GM10266 (cell line): Measurements from ENCODE around the gene LHX3.

Source experiments
- DNase-seq: peaks from one replicate; pipeline ENCODE4 v3.0.0; 2012; ENCODE audit errors: extremely low spot score
- TF ChIP-seq, protein P1 (sequence below): IDR thresholded peaks from 2 replicates; pipeline ENCODE4 v1.5.1; 2012; ENCODE audit warnings: mild to moderate bottlenecking, low read depth; ENCODE audit not compliant: control insufficient read depth, insufficient read depth; ENCODE audit errors: missing control alignments

LHX3 gene

DNA sequence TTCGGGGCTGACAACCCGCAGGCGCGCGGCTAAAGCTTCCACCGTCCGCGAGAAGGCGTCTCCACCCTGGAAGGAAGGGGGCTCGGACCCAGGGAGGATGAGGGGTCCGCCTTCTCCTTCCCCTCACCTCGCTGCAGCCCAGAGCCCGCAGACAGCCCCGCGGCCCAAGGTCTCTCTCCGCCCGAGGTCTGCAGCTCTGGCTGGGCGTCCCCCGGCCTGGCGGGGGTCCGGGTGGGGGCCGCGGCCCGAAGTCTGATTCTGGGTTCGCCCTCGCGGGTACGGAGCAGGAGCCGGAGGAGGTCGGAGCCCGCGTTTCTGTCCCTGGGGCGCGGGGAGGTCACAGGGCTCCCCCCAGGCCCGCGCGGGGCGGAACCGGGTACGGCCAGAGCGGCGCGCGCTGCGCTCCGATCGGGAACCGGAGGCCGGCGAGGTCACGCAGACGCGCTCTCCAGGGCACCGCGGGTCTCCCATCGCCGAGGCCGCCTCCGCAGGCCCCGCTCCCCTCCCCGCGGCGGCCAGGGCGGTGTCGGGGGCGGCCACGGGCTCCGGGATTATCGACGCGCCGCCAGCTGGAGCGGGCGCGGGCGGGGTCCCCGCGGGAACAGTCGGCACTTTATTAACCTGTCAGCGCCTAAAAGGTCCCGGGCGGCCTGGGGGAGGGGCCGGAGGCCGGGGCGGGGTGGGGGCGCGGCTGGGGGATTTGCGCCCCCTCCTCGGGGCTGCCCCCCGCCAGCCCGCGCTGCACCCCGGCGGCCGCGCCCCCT, 11.6 kb downstream of the LHX3 start:
- no peak for DNase-seq
- TF ChIP-seq, protein P1, sequence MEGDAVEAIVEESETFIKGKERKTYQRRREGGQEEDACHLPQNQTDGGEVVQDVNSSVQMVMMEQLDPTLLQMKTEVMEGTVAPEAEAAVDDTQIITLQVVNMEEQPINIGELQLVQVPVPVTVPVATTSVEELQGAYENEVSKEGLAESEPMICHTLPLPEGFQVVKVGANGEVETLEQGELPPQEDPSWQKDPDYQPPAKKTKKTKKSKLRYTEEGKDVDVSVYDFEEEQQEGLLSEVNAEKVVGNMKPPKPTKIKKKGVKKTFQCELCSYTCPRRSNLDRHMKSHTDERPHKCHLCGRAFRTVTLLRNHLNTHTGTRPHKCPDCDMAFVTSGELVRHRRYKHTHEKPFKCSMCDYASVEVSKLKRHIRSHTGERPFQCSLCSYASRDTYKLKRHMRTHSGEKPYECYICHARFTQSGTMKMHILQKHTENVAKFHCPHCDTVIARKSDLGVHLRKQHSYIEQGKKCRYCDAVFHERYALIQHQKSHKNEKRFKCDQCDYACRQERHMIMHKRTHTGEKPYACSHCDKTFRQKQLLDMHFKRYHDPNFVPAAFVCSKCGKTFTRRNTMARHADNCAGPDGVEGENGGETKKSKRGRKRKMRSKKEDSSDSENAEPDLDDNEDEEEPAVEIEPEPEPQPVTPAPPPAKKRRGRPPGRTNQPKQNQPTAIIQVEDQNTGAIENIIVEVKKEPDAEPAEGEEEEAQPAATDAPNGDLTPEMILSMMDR, result no peak

- no peak for DNase-seq
- TF ChIP-seq, protein P1, result no peak
These were observed 12.4 kb downstream of the LHX3 start for GRCh38 chr9:136192289-136193126.

GRCh38 chr9:136191960-136192286, 13.0 kb downstream of the LHX3 start:
- no peak for DNase-seq
- TF ChIP-seq, protein P1, result no peak

DNA sequence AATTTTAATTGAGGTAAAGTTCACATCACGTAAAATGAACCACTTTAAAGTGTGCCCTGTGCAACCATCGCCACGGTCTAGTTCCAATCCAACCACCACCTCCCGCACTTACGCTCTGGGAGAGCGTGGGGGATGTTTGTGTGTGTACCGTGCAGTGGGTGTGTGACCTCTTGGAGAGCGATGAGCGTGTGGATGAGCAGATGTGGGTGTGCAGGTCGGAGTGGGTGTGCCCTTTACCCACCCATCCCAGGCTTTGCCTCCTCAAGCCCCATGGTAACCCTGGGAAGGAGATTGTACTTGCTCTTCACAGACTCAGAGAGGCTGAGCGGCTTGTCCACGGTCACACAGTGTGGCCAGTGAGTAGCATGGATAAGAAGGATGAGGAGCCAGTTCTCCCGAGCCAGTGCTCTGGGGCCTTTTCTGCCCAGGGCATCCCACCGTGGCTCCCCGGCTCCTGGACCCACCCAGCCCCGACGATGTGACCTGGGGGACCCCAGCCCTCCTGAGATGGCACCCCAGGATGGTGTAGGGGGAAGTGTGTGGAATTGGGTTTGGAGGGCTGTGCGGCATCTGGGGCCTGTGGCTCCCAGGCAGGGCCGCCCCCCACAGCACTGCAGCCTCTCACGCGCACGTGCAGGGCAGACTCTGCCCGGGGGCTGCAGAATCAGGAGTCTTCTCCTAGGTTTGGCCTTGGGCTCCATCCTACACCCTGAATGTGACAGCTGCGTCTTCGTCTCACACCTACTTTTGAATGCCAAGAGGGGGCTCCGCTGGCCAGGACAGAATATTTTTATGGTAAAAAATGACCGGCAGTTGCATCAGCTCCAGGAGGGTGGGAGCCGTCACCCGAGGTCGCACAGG, 13.6 kb downstream of the LHX3 start:
- TF ChIP-seq, protein P1, result no peak
- DNase-seq, result no peak

DNA sequence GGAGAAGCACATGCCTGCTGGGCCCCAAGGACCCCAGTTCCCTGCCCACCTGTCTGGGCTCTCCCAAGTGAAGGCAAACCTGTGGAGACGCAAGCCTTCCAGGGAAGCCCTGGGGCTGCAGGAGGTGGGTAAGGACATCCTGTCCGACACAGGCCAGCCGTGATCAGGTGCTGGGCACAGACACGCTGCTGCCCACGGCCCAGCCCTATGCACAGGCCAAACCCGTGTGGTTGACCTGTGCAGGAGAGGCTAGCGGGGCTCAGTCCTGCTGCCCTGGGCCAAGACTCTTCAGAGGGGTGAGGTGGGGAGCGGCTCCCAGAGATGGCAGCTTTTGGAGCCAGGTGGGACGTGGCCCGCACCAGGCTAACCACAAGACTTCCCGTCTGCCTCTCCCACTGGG, 14.3 kb downstream of the LHX3 start:
- TF ChIP-seq, protein P1, result no peak
- DNase-seq, result no peak

DNA sequence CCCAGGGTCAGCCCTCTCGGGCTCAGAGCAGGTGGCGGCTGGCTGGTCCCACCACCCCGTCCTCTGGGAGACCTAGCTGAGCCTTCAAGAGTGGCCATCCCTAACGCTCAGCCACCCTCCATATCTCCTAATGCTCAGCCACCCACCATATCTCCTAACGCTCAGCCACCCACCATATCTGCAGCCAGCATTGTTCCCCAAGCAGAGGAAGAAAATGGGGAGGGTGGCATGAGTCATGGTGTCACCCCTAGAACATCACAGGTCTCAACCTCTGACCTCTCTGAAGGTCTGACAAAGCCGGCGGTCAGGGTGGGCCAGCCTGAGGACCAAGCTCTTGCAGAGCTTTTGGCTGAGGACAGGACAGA, 14.7 kb downstream of the LHX3 start:
- TF ChIP-seq, protein P1, result no peak
- no peak for DNase-seq
